Measurements from ENCODE around the gene TIE1.

TIE1 gene

GRCh38 chr1:43322506-43322905 lies 21.7 kb downstream of the TIE1 start (continued):
- TF ChIP-seq RARB (CRISPR knock-in tag; IDR thresholded peaks at IDR 0.05) (no peak), ZC3H10 (CRISPR knock-in tag; IDR thresholded peaks at IDR 0.05) (no peak), ZNF565 (CRISPR knock-in tag; conservative IDR thresholded peaks at IDR 0.05; ENCODE audit: low read depth) (no peak)

DNA sequence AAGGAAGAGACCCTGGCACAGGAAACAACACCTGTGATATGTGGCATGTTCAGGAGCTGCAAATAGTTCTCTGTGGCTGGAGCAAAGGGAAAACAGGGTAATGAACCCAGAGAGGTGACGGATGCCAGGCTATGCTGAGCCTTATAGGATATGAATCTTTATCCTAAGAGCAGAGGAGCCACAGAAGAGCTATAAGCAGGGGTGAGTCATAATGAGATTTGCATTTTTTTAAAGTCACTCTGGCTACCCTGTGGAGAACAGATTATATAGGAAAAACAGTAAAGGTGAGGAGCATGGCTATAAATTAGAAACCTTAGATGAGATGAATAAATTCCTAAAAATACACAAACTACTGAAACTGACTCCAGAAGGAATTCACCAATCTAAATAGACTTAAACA lies 24.0 kb downstream of the TIE1 start:
- TF ChIP-seq BACH2 (CRISPR knock-in tag; IDR thresholded peaks at IDR 0.05; ENCODE audit: borderline replicate concordance) (no peak), GLIS3 (CRISPR knock-in tag; IDR thresholded peaks at IDR 0.05) (no peak), ZFP30 (CRISPR knock-in tag; IDR thresholded peaks at IDR 0.05) (no peak)
- TF ChIP-seq, protein P1, sequence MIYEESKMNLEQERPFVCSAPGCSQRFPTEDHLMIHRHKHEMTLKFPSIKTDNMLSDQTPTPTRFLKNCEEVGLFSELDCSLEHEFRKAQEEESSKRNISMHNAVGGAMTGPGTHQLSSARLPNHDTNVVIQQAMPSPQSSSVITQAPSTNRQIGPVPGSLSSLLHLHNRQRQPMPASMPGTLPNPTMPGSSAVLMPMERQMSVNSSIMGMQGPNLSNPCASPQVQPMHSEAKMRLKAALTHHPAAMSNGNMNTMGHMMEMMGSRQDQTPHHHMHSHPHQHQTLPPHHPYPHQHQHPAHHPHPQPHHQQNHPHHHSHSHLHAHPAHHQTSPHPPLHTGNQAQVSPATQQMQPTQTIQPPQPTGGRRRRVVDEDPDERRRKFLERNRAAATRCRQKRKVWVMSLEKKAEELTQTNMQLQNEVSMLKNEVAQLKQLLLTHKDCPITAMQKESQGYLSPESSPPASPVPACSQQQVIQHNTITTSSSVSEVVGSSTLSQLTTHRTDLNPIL (CRISPR knock-in tag; IDR thresholded peaks at IDR 0.05; ENCODE audit: low read depth): no peak
- ATAC-seq: no peak

GRCh38 chr1:43325381-43325780 lies 24.6 kb downstream of the TIE1 start:
- no peak for ATAC-seq
- TF ChIP-seq PATZ1 (CRISPR knock-in tag; IDR thresholded peaks at IDR 0.05; ENCODE audit: borderline replicate concordance) (no peak), PPARA (CRISPR knock-in tag; IDR thresholded peaks at IDR 0.05; ENCODE audit: borderline replicate concordance) (no peak), ZFP30 (CRISPR knock-in tag; IDR thresholded peaks at IDR 0.05) (no peak), TCF4 (CRISPR knock-in tag; IDR thresholded peaks at IDR 0.05; ENCODE audit: borderline replicate concordance) (no peak), ZNF70 (CRISPR knock-in tag; IDR thresholded peaks at IDR 0.05) (no peak)

DNA sequence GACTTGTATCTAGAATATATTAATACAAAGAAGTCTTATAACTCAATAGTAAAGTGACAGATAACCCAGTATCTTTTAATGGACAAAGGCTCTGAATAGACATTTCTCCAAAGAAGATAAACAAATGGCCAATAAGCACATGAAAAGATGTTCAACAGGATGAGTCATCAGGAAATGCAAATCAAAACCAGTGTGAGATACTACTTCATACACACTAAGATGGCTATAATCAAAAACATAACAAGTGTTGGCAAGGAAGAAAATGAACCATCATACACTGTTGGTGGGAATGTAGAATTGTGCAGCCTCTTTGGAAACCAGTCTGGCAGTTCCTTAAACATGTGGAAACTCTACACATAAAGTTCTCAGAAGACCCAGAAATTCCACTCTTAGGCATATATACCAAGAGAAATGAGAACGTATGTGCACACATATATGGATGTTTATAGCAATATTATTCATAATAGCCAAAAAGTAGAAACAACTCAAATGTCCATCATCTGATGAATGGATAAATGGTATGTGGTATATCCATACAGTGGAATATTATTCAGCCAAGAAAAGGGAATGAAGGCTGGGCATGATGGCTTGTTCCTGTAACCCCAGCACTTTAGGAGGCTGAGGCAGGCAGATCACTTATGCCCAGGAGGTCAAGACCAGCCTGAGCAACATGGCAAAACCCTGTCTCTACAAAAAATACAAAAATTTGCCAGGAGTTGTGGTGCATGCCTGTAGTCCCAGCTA lies 26.9 kb downstream of the TIE1 start:
- TF ChIP-seq ZNF8 (CRISPR knock-in tag; IDR thresholded peaks at IDR 0.05) (peak; percentile 99), ZNF70 (CRISPR knock-in tag; IDR thresholded peaks at IDR 0.05) (no peak)
- no peak for ATAC-seq

DNA sequence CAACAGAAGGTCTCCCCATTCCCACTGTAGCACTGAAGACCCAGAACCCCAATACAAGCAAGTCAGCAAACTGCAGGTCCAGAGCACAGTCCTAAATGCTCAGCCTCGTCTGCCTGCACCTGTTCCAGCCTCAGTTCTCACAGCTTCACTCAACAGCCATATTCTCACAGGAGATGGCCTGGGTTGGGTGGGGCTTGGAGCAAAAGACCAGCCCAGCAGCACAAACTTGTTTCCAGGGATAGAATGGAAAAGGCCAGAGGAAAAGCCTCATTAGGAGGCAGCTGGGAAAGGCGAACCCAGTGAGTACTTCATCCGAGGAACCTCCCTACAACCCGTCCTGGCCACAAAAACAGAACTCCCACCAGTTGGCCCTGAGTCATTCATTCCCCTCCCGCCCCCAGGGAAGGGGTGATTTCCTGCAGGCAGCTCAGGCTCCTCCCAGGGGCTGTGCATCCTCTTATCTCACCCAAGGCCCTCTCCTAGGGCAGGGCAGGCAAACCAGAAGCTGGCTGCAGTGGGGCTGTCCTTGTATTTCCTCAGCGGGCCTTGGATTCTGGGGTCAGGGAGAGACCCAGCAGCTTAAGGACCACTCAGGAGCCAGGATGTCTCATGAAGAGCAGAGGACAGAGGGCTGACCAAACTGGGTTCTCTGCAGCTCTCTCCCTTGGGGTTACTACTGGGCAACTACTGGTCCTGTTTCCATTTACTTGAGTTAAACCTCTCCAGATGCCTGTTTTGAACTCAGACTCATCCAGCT lies 29.4 kb downstream of the TIE1 start:
- peak; percentile 73 for ATAC-seq

GRCh38 chr1:43331688-43332087 lies 30.9 kb downstream of the TIE1 start:
- no peak for TF ChIP-seq ISL1 (CRISPR knock-in tag; IDR thresholded peaks at IDR 0.05)
- ATAC-seq: no peak

More for the DNA sequence above, 29.4 kb downstream of the TIE1 start:
- TF ChIP-seq GLIS3 (CRISPR knock-in tag; IDR thresholded peaks at IDR 0.05) (no peak), ARNTL (CRISPR knock-in tag; IDR thresholded peaks at IDR 0.05; ENCODE audit: borderline replicate concordance, low read depth) (no peak), RARB (CRISPR knock-in tag; IDR thresholded peaks at IDR 0.05) (no peak)

DNA sequence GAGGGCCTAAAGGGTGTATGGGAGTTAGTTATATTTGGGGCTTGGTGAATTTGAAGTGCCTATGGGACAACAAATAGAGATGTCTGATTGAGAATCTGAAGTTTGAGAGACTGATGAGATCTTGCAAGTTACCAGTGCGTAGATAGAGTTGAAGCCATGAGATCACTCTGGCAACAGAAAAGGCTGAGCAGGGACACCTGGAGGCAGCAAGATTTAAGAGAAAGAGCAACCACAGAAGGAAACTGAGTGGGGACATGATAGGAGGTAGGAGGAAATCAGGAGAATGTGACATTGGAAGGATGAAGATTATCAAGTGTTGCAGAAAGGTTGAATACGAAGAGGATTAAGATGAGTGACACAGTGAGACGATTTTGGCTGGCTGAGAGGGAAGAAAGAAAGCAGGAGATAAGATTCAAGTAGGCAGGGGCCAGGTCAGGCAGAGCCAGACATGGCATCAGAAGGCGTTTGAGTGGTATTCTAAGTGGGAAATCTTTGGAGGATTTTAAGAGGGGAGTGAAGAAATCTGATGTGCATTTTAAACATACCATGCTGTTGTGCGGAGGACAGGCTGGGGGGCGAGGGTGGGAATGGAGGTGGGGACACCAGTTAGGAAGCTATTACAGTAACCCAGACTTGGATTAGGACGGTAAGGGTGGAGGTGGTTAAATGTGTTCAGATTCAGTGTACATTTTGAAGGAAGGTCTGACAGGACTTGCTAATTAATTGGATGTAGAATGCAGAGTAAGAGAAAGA lies 33.8 kb downstream of the TIE1 start:
- no peak for ATAC-seq
- TF ChIP-seq ESRRG (CRISPR knock-in tag; IDR thresholded peaks at IDR 0.05) (no peak), RARB (CRISPR knock-in tag; IDR thresholded peaks at IDR 0.05) (no peak), POU6F1 (CRISPR knock-in tag; IDR thresholded peaks at IDR 0.05; ENCODE audit: borderline replicate concordance, low read depth) (no peak), ZFP30 (CRISPR knock-in tag; IDR thresholded peaks at IDR 0.05) (no peak), ZC3H10 (CRISPR knock-in tag; IDR thresholded peaks at IDR 0.05) (no peak), BACH2 (CRISPR knock-in tag; IDR thresholded peaks at IDR 0.05; ENCODE audit: borderline replicate concordance) (no peak), TCF4 (CRISPR knock-in tag; IDR thresholded peaks at IDR 0.05; ENCODE audit: borderline replicate concordance) (no peak), TOX (CRISPR knock-in tag; IDR thresholded peaks at IDR 0.05; ENCODE audit: borderline replicate concordance) (no peak), CSDC2 (CRISPR knock-in tag; IDR thresholded peaks at IDR 0.05) (no peak), ISL1 (CRISPR knock-in tag; IDR thresholded peaks at IDR 0.05) (no peak), SNAI2 (CRISPR knock-in tag; IDR thresholded peaks at IDR 0.05) (no peak), ZNF70 (CRISPR knock-in tag; IDR thresholded peaks at IDR 0.05) (no peak), ZNF565 (CRISPR knock-in tag; conservative IDR thresholded peaks at IDR 0.05; ENCODE audit: low read depth) (no peak), ZFP3 (CRISPR knock-in tag; IDR thresholded peaks at IDR 0.05) (no peak)
- TF ChIP-seq, protein P1 (CRISPR knock-in tag; IDR thresholded peaks at IDR 0.05; ENCODE audit: low read depth): no peak

All from SK-N-SH treated with all-trans-retinoic acid at 6 μM for 48 hours (cell line).